CD4-positive, alpha-beta T cell (primary cell): ENCODE measurements around the gene ZNF600. TPM values are rescaled to one million over a fixed set of nuclear protein-coding genes. Genes with fewer than 3 reads are reported as not detected.
"Not testable (repeated sequence)": the region's sequence is repeated elsewhere in the genome, so short reads cannot be mapped to it uniquely, and the experiment has no call there.

ENCODE experiments used
- ATAC-seq: fragments of 200-7000 bp; cut with Tn5 transposase; one replicate; pipeline ENCODE4 v1.10.0; 2022; ENCODE audit warnings: mild to moderate bottlenecking; ENCODE audit not compliant: poor library complexity
- CTCF ChIA-PET: fragments of 350-600 bp; sonication (Branson Sonifier 250); formaldehyde crosslinking; loops from one replicate; lab custom pipeline; 2021; ENCODE audit warnings: antibody characterized with exemption, inconsistent platforms; lab: Charles Lee
- POLR2A ChIA-PET: fragments of 350-600 bp; sonication (Branson Sonifier 250); formaldehyde crosslinking; loops from one replicate; lab custom pipeline; 2021; ENCODE audit warnings: antibody characterized with exemption, inconsistent platforms; lab: Charles Lee
- DNase-seq, 14 experiments: peaks; one replicate each; pipeline ENCODE4 v3.0.0-alpha.2; 2013 to 2020; ENCODE audit warnings: mixed read lengths in 2 of 14
- H3K27ac ChIP-seq, 2 donors: one replicate each; pipeline versions ENCODE4 v1.5.1 to v1.7.0; 2013; ENCODE audit warnings: low read length in 2 of 2, low read depth in 1 of 2, mild to moderate bottlenecking in 1 of 2
- H3K27me3 ChIP-seq, 2 experiments: 1 replicate in 1 of 2; 2 replicates in 1 of 2; pipeline versions ENCODE4 v1.6.1 to v1.7.0; 2013; ENCODE audit warnings: low read length in 2 of 2, control low read depth in 1 of 2, mild to moderate bottlenecking in 1 of 2, moderate library complexity in 1 of 2; ENCODE audit not compliant: insufficient read depth in 2 of 2, control insufficient read depth in 1 of 2
- H3K36me3 ChIP-seq: one replicate; pipeline ENCODE4 v1.6.1; 2013; ENCODE audit warnings: low read length, control low read depth; ENCODE audit not compliant: insufficient read depth
- H3K4me1 ChIP-seq: one replicate; pipeline ENCODE4 v1.6.1; 2013; ENCODE audit warnings: low read length, control low read depth; ENCODE audit not compliant: insufficient read depth
- H3K4me3 ChIP-seq: one replicate; pipeline ENCODE4 v1.5.1; 2013; ENCODE audit warnings: mild to moderate bottlenecking, low read length, moderate library complexity
- H3K9me3 ChIP-seq, 2 experiments: 1 replicate in 1 of 2; 2 replicates in 1 of 2; pipeline versions ENCODE4 v1.6.1 to v1.7.0; 2013; ENCODE audit warnings: low read length in 2 of 2, mild to moderate bottlenecking in 2 of 2, control low read depth in 1 of 2, moderate library complexity in 1 of 2; ENCODE audit not compliant: control insufficient read depth in 1 of 2, insufficient read depth in 1 of 2
- H3K27ac Mint-ChIP-seq: one replicate; pipeline ENCODE4 v1.8.0; 2020; ENCODE audit warnings: mixed read lengths
- H3K27me3 Mint-ChIP-seq: one replicate; pipeline ENCODE4 v1.8.0; 2021; ENCODE audit warnings: mixed read lengths
- H3K36me3 Mint-ChIP-seq: one replicate; pipeline ENCODE4 v1.8.0; 2021; ENCODE audit warnings: low read depth, mixed read lengths
- H3K4me1 Mint-ChIP-seq: one replicate; pipeline ENCODE4 v1.8.0; 2021; ENCODE audit warnings: low read depth, mixed read lengths
- H3K4me3 Mint-ChIP-seq: one replicate; pipeline ENCODE4 v1.8.0; 2020; ENCODE audit warnings: mild to moderate bottlenecking, mixed read lengths
- H3K9me3 Mint-ChIP-seq: one replicate; pipeline ENCODE4 v1.8.0; 2020; ENCODE audit warnings: mixed read lengths
- intact Hi-C, 2 experiments: fragments of 100-400 bp; cut with DNase I in 1 of 2; cut with micrococcal nuclease in 1 of 2; formaldehyde crosslinking; loops; one replicate each; pipeline versions ENCODE4 v1.15.1 to v1.9.0; 2023 to 2025; cut with DNase I, micrococcal nuclease
- total RNA-seq, 174 experiments: library from RNA in 2 of 174; stranded (reverse) in 2 of 174; gene quantifications; one replicate each; pipeline ENCODE4 v1.2.3 and lab custom pipeline; 2021 to 2026
- TF ChIP-seq, protein P1 (sequence below): fragments of 200-600 bp; IDR thresholded peaks from one replicate; pipeline ENCODE4 v1.8.0; 2022; ENCODE audit warnings: antibody characterized with exemption, mild to moderate bottlenecking

ZNF600 gene
- total RNA-seq, 2 experiments from 2014 or later = 11.2 to 13.4 TPM

DNA sequence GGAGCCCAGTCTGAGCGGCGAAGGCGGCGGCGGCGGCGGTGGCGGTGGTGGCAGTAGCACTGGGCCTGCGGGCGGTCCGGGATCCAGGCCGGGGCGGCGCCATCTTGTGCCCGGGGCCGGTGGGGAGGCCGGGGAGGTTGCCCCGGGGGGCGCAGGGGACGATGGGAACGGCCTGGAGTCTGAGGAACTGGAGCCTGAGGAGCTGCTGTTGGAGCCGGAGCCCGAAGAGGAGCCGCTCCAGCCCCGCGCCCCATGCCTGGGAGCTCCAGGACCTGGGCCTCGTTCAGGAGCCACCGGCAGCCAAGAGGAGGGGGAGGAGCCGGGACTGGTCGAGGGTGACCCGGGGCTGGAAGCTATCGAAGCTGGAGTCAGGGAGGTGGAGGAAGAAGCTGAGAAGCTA lies 23.2 kb upstream of the ZNF600 start:
- no peak for ATAC-seq
- Mint-ChIP-seq H3K27ac (no peak overlapping the region), H3K4me3 (no peak overlapping the region), H3K27me3 (no peaks in the 10 kb centered on the region), H3K9me3 (peaks cover 4% of the 10 kb centered on the region), H3K36me3 (peaks cover 72% of the 10 kb centered on the region), H3K4me1 (no peaks in the 10 kb centered on the region)
- H3K36me3 ChIP-seq = peaks cover 48% of the 10 kb centered on the region
- DNase-seq = no peak
- H3K4me1 ChIP-seq = no peaks in the 10 kb centered on the region
- H3K4me3 ChIP-seq = no peak overlapping the region
- no peak overlapping the region for H3K27ac ChIP-seq
- intact Hi-C loops = no loop called here
- H3K9me3 ChIP-seq = peaks cover 60% of the 10 kb centered on the region in 2 experiments
- TF ChIP-seq, protein P1, sequence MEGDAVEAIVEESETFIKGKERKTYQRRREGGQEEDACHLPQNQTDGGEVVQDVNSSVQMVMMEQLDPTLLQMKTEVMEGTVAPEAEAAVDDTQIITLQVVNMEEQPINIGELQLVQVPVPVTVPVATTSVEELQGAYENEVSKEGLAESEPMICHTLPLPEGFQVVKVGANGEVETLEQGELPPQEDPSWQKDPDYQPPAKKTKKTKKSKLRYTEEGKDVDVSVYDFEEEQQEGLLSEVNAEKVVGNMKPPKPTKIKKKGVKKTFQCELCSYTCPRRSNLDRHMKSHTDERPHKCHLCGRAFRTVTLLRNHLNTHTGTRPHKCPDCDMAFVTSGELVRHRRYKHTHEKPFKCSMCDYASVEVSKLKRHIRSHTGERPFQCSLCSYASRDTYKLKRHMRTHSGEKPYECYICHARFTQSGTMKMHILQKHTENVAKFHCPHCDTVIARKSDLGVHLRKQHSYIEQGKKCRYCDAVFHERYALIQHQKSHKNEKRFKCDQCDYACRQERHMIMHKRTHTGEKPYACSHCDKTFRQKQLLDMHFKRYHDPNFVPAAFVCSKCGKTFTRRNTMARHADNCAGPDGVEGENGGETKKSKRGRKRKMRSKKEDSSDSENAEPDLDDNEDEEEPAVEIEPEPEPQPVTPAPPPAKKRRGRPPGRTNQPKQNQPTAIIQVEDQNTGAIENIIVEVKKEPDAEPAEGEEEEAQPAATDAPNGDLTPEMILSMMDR = no peak
- no peaks in the 10 kb centered on the region for H3K27me3 ChIP-seq
- ChIA-PET CTCF (no interaction called here), POLR2A (no interaction called here)

DNA sequence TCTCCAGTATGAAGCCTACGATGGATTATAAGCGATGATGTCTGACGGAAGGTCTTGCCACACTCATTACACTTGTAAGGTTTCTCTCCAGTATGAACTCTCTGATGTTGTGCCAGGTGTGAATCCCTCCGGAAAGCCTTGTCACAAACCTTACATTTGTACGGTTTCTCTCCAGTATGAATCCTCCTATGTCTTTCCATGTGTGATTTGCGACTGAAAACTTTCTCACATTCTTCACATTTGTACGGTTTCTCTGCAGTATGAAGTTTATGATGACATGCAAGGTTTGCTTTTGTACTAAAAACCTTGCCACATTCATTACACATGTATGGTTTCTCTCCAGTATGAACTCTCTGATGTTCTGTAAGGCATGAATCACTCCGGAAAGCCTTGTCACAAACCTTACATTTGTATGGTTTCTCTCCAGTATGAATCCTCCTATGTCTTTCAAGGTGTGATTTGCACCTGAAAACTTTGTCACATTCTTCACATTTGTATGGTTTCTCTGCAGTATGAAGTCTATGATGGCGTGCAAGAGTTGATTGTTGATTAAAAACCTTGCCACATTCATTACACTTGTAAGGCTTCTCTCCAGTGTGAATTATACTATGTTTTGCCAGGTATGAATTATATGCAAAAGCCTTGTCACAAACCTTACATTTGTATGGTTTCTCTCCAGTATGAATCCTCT lies 13.5 kb upstream of the ZNF600 start:
- H3K9me3 Mint-ChIP-seq = peaks cover 23% of the 10 kb centered on the region

DNA sequence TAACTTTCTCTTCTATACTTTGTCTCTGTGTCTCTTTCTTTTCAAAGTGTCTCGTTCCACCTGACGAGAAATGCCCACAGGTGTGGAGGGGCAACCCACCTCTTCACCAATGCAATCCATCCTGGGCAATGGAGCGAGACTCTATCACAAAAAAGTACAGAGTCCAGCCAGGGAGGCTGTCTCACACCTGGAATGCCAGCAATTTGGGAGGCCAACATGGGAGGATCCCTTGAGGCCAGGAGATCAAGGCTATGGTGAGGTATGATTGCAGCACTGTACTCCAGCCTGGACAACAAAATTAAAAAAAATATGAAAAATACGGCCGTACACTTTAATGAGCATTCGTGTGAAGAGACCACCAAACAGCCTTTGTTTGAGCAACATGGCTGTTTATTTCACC lies 2.8 kb upstream of the ZNF600 start:
- ChIA-PET POLR2A (no interaction called here), CTCF (no interaction called here)
- peaks cover 23% of the 10 kb centered on the region for H3K4me1 ChIP-seq
- H3K9me3 Mint-ChIP-seq = peaks cover 2% of the 10 kb centered on the region
- H3K36me3 Mint-ChIP-seq = peaks cover 36% of the 10 kb centered on the region
- H3K4me1 Mint-ChIP-seq = peaks cover 31% of the 10 kb centered on the region
- peaks cover 0 to 2% of the 10 kb centered on the region in 2 experiments for H3K27me3 ChIP-seq
- DNase-seq = no peak
- TF ChIP-seq, protein P1 = no peak
- no peaks in the 10 kb centered on the region for H3K27me3 Mint-ChIP-seq
- no peak overlapping the region for H3K27ac ChIP-seq
- H3K4me3 ChIP-seq = no peak overlapping the region
- no peaks in the 10 kb centered on the region for H3K36me3 ChIP-seq
- no peak overlapping the region for H3K27ac Mint-ChIP-seq
- no peak for ATAC-seq
- intact Hi-C loops = loop anchor here in 1 of 2 experiments (2.0 to 10.0 kb wide), 2 partner anchors 67 to 155 kb away; partner anchors contain the start of gene ZNF468
- peak overlapping the region; percentile 79 for H3K4me3 Mint-ChIP-seq
- peaks cover 12 to 51% of the 10 kb centered on the region in 2 experiments for H3K9me3 ChIP-seq

More for the DNA sequence above, 13.5 kb upstream of the ZNF600 start:
- peaks cover 93% of the 10 kb centered on the region for H3K36me3 Mint-ChIP-seq
- H3K4me3 ChIP-seq, H3K4me3 Mint-ChIP-seq, ATAC-seq, DNase-seq, H3K4me1 ChIP-seq, H3K27me3 ChIP-seq, H3K27ac Mint-ChIP-seq, H3K4me1 Mint-ChIP-seq, POLR2A ChIA-PET, H3K27ac ChIP-seq, CTCF ChIA-PET, intact Hi-C loops, H3K27me3 Mint-ChIP-seq: not testable (repeated sequence)
- H3K9me3 ChIP-seq = peaks cover 55 to 97% of the 10 kb centered on the region in 2 experiments
- peaks cover 45% of the 10 kb centered on the region for H3K36me3 ChIP-seq
